Naive thymus-derived CD4-positive, alpha-beta T cell (primary cell): ENCODE measurements around the gene GPX4. TPM values are rescaled to one million over a fixed set of nuclear protein-coding genes. Genes with fewer than 3 reads are reported as not detected.
A peak's percentile ranks its signal among the peaks of the same experiment; 100 is the strongest.

Experiments used
- ATAC-seq: fragments of 150-1000 bp; cut with Tn5 transposase; 2 replicates; pipeline ENCODE4 v1.10.0; 2021; ENCODE audit warnings: mild to moderate bottlenecking, moderate library complexity
- CTCF ChIA-PET: fragments of 350-600 bp; sonication (Branson Sonifier 250); formaldehyde crosslinking; loops from one replicate; lab custom pipeline; 2021; ENCODE audit warnings: antibody characterized with exemption; lab: Charles Lee
- POLR2A ChIA-PET: fragments of 350-600 bp; sonication (Branson Sonifier 250); formaldehyde crosslinking; loops from one replicate; lab custom pipeline; 2021; ENCODE audit warnings: antibody characterized with exemption, inconsistent platforms; lab: Charles Lee
- DNase-seq, 9 donors: peaks; one replicate each; pipeline versions ENCODE4 v3.0.0 to v3.0.0-alpha.2; 2020 to 2022; ENCODE audit warnings: mixed read lengths in 1 of 9
- H3K27ac ChIP-seq: one replicate; pipeline ENCODE4 v1.7.0; 2013; ENCODE audit warnings: mild to moderate bottlenecking, low read depth, low read length, moderate library complexity
- H3K27me3 ChIP-seq, 2 donors: one replicate each; pipeline ENCODE4 v1.7.0; 2013; ENCODE audit warnings: low read length in 2 of 2, mild to moderate bottlenecking in 2 of 2, moderate library complexity in 2 of 2; ENCODE audit not compliant: control insufficient read depth in 2 of 2, insufficient read depth in 2 of 2
- H3K36me3 ChIP-seq, 3 experiments: 1 replicate in 2 of 3; 2 replicates in 1 of 3; pipeline ENCODE4 v1.7.0; 2013; ENCODE audit warnings: low read length in 3 of 3, mild to moderate bottlenecking in 3 of 3, moderate library complexity in 1 of 3; ENCODE audit not compliant: insufficient read depth in 3 of 3, control insufficient read depth in 2 of 3
- H3K4me1 ChIP-seq, 2 donors: one replicate each; pipeline ENCODE4 v1.7.0; 2013; ENCODE audit warnings: low read length in 2 of 2, mild to moderate bottlenecking in 2 of 2, moderate library complexity in 1 of 2; ENCODE audit not compliant: control insufficient read depth in 2 of 2, insufficient read depth in 2 of 2
- H3K4me3 ChIP-seq: 2 replicates; pipeline ENCODE4 v1.7.0; 2013; ENCODE audit warnings: mild to moderate bottlenecking, low read length
- H3K9me3 ChIP-seq, 3 experiments: 1 replicate in 2 of 3; 2 replicates in 1 of 3; pipeline ENCODE4 v1.7.0; 2013; ENCODE audit warnings: low read length in 3 of 3; ENCODE audit not compliant: control insufficient read depth in 2 of 3
- H3K27ac Mint-ChIP-seq, 9 donors: one replicate each; pipeline ENCODE4 v1.8.0; 2020 to 2022; ENCODE audit warnings: mixed read lengths in 9 of 9, mild to moderate bottlenecking in 8 of 9, moderate library complexity in 5 of 9, inconsistent platforms in 2 of 9
- H3K27me3 Mint-ChIP-seq, 5 donors: one replicate each; pipeline ENCODE4 v1.8.0; 2021 to 2022; ENCODE audit warnings: mixed read lengths in 5 of 5, mild to moderate bottlenecking in 1 of 5
- H3K36me3 Mint-ChIP-seq, 5 donors: one replicate each; pipeline ENCODE4 v1.8.0; 2020 to 2022; ENCODE audit warnings: mixed read lengths in 5 of 5, mild to moderate bottlenecking in 3 of 5, inconsistent platforms in 1 of 5
- H3K4me1 Mint-ChIP-seq, 7 donors: one replicate each; pipeline ENCODE4 v1.8.0; 2020 to 2022; ENCODE audit warnings: mixed read lengths in 7 of 7, mild to moderate bottlenecking in 3 of 7, inconsistent platforms in 1 of 7
- H3K4me3 Mint-ChIP-seq, 10 donors: one replicate each; pipeline ENCODE4 v1.8.0; 2020 to 2022; ENCODE audit warnings: mild to moderate bottlenecking in 10 of 10, mixed read lengths in 10 of 10, moderate library complexity in 6 of 10, inconsistent platforms in 2 of 10
- H3K9me3 Mint-ChIP-seq, 11 donors: one replicate each; pipeline ENCODE4 v1.8.0; 2020 to 2022; ENCODE audit warnings: mixed read lengths in 11 of 11, mild to moderate bottlenecking in 4 of 11, inconsistent platforms in 1 of 11, moderate library complexity in 1 of 11
- intact Hi-C, 2 donors: fragments of 100-400 bp; cut with micrococcal nuclease; formaldehyde crosslinking; loops; one replicate each; pipeline ENCODE4 v1.15.1; 2023
- polyA plus RNA-seq, 2 donors: library from polyadenylated mRNA; unstranded; fragments of 300-500 nt; fragmentation: Illumina TruSeq; gene quantifications; one replicate each; pipeline ENCODE4 v1.2.3, GENCODE V29; 2021
- total RNA-seq, 6 experiments: library from RNA in 5 of 6; stranded (reverse) in 5 of 6; gene quantifications; 1 replicate in 5 of 6; 2 replicates in 1 of 6; pipeline ENCODE4 v1.2.3 and lab custom pipeline; 2021 to 2026

Gene GPX4
- total and polyA plus RNA-seq, 7 experiments from 2014 or later: 122 to 522 (median 228) TPM

GRCh38 chr19:1105008-1105872 lies 1.4 kb downstream of the GPX4 start:
- Histone ChIP-seq H3K4me3 (peak overlapping the region; percentile 79), H3K27me3 (no peaks in the 10 kb centered on the region), H3K36me3 (peaks cover 0 to 43% (median 0%) of the 10 kb centered on the region in 3 experiments), H3K9me3 (no peaks in the 10 kb centered on the region), H3K4me1 (peaks cover 13 to 18% of the 10 kb centered on the region in 2 donors), H3K27ac (peak overlapping the region; percentile 100)
- Mint-ChIP-seq H3K36me3 (peaks cover 0 to 5% (median 0%) of the 10 kb centered on the region in 5 donors), H3K4me1 (peaks cover 10 to 36% (median 29%) of the 10 kb centered on the region in 7 donors), H3K9me3 (no peaks in the 10 kb centered on the region), H3K4me3 (peak overlapping the region; percentile 60 to 82 (median 77)), H3K27ac (peak overlapping the region in 7 of 9 donors; percentile 47 to 86 (median 66)), H3K27me3 (no peaks in the 10 kb centered on the region)
- no peak for ATAC-seq
- intact Hi-C loops: no loop called here
- POLR2A ChIA-PET: interaction anchor here (0.8 to 38.6 kb wide), 6 partner anchors 9 to 164 kb away, joined by 3 to 2022 read pairs (median 5); partner anchors contain the start of genes ARHGAP45 and CIRBP
- DNase-seq: no peak
- CTCF ChIA-PET: interaction anchor here (0.6 to 1.1 kb wide), 2 partner anchors 87 to 120 kb away, joined by 3 read pairs; no protein-coding TSS in a partner anchor

- Histone ChIP-seq H3K27me3 (no peaks in the 10 kb centered on the region), H3K4me1 (peaks cover 13 to 17% of the 10 kb centered on the region in 2 donors), H3K9me3 (no peaks in the 10 kb centered on the region), H3K4me3 (no peak overlapping the region), H3K36me3 (peaks cover 0 to 52% (median 0%) of the 10 kb centered on the region in 3 experiments), H3K27ac (peak overlapping the region; percentile 100)
- Mint-ChIP-seq H3K9me3 (no peaks in the 10 kb centered on the region), H3K27ac (peak overlapping the region in 7 of 9 donors; percentile 41 to 89 (median 66)), H3K27me3 (no peaks in the 10 kb centered on the region), H3K4me1 (peaks cover 7 to 34% (median 26%) of the 10 kb centered on the region in 7 donors), H3K4me3 (peak overlapping the region; percentile 14 to 81 (median 62)), H3K36me3 (peaks cover 0 to 4% (median 0%) of the 10 kb centered on the region in 5 donors)
- POLR2A ChIA-PET: interaction anchor here (0.7 to 38.6 kb wide), 3 partner anchors 33 to 163 kb away, joined by 3 to 2022 read pairs (median 4); partner anchors contain the start of genes ARHGAP45, CIRBP and RNU6-2
- ATAC-seq (no peak), DNase-seq (no peak)
- CTCF ChIA-PET: interaction anchor here (1.1 kb wide), 1 partner anchor 119 kb away, joined by 3 read pairs; no protein-coding TSS in a partner anchor
- intact Hi-C loops: no loop called here
Measured at GRCh38 chr19:1105873-1106840, 2.4 kb downstream of the GPX4 start.

GRCh38 chr19:1106841-1107660 lies 3.3 kb downstream of the GPX4 start:
- Histone ChIP-seq H3K36me3 (peaks cover 0 to 57% (median 0%) of the 10 kb centered on the region in 3 experiments), H3K4me1 (peaks cover 6 to 8% of the 10 kb centered on the region in 2 donors), H3K9me3 (no peaks in the 10 kb centered on the region), H3K4me3 (no peak overlapping the region), H3K27ac (no peak overlapping the region), H3K27me3 (no peaks in the 10 kb centered on the region)
- Mint-ChIP-seq H3K36me3 (peaks cover 0 to 3% (median 0%) of the 10 kb centered on the region in 5 donors), H3K4me1 (peaks cover 0 to 25% (median 17%) of the 10 kb centered on the region in 7 donors), H3K4me3 (peak overlapping the region in 5 of 10 donors; percentile 21 to 55 (median 35)), H3K27ac (peak overlapping the region in 5 of 9 donors; percentile 41 to 89 (median 66)), H3K27me3 (no peaks in the 10 kb centered on the region), H3K9me3 (no peaks in the 10 kb centered on the region)
- intact Hi-C loops: no loop called here
- POLR2A ChIA-PET: interaction anchor here (0.7 to 38.6 kb wide), 3 partner anchors 34 to 162 kb away, joined by 3 to 2022 read pairs (median 4); partner anchors contain the start of genes ARHGAP45, CIRBP and RNU6-2
- DNase-seq (no peak), ATAC-seq (no peak)
- CTCF ChIA-PET: no interaction called here

GRCh38 chr19:1107661-1108261 lies 4.0 kb downstream of the GPX4 start:
- no peaks in the 10 kb centered on the region for H3K9me3 Mint-ChIP-seq
- Histone ChIP-seq H3K36me3 (peaks cover 0 to 63% (median 2%) of the 10 kb centered on the region in 3 experiments), H3K27me3 (no peaks in the 10 kb centered on the region), H3K4me1 (peaks cover 6% of the 10 kb centered on the region in 2 donors), H3K4me3 (no peak overlapping the region), H3K27ac (no peak overlapping the region), H3K9me3 (no peaks in the 10 kb centered on the region)
- intact Hi-C loops: no loop called here
- no peak for DNase-seq
- CTCF ChIA-PET: interaction anchor here (0.6 kb wide), 1 partner anchor 187 kb away, joined by 4 read pairs; no protein-coding TSS in a partner anchor
- peaks cover 0 to 19% (median 11%) of the 10 kb centered on the region in 7 donors for H3K4me1 Mint-ChIP-seq
- no peaks in the 10 kb centered on the region for H3K27me3 Mint-ChIP-seq
- peaks cover 0 to 3% (median 0%) of the 10 kb centered on the region in 5 donors for H3K36me3 Mint-ChIP-seq
- peak overlapping the region in 1 of 9 donors; percentile 89 for H3K27ac Mint-ChIP-seq
- no peak for ATAC-seq
- no peak overlapping the region for H3K4me3 Mint-ChIP-seq
- POLR2A ChIA-PET: interaction anchor here (0.7 to 38.6 kb wide), 3 partner anchors 16 to 85 kb away, joined by 3 to 2022 read pairs (median 3); partner anchors contain the start of gene ARHGAP45

- H3K27ac Mint-ChIP-seq: no peak overlapping the region
- Histone ChIP-seq H3K4me3 (no peak overlapping the region), H3K36me3 (peaks cover 0 to 66% (median 4%) of the 10 kb centered on the region in 3 experiments), H3K9me3 (no peaks in the 10 kb centered on the region), H3K4me1 (peaks cover under 1 to 2% of the 10 kb centered on the region in 2 donors), H3K27ac (no peak overlapping the region), H3K27me3 (no peaks in the 10 kb centered on the region)
- POLR2A ChIA-PET: interaction anchor here (0.7 to 38.6 kb wide), 3 partner anchors 16 to 84 kb away, joined by 3 to 2022 read pairs (median 3); partner anchors contain the start of gene ARHGAP45
- intact Hi-C loops: no loop called here
- DNase-seq (no peak), ATAC-seq (no peak)
- H3K4me3 Mint-ChIP-seq: no peak overlapping the region
- H3K4me1 Mint-ChIP-seq: peaks cover 0 to 12% (median 6%) of the 10 kb centered on the region in 7 donors
- CTCF ChIA-PET: interaction anchor here (0.6 kb wide), 1 partner anchor 188 kb away, joined by 4 read pairs; no protein-coding TSS in a partner anchor
- H3K36me3 Mint-ChIP-seq: peaks cover 0 to 3% (median 0%) of the 10 kb centered on the region in 5 donors
- no peaks in the 10 kb centered on the region for H3K9me3 Mint-ChIP-seq
- no peaks in the 10 kb centered on the region for H3K27me3 Mint-ChIP-seq
Measured at GRCh38 chr19:1108291-1109031, 4.7 kb downstream of the GPX4 start.
